ENCODE results near the gene ITGAD. TPM values are rescaled to one million over a fixed set of nuclear protein-coding genes. Genes with fewer than 3 reads are reported as not detected.

ITGAD gene
- total RNA-seq, 1 donor: not detected

- Histone ChIP-seq H3K27ac (ENCODE audit: low read depth, low read length) (no peak overlapping the region), H3K79me2 (ENCODE audit: insufficient read depth, low read length) (peaks cover 2% of the 10 kb centered on the region)
Measured at GRCh38 chr16:31470615-31471014, 77.5 kb downstream of the ITGAD start.

GRCh38 chr16:31471241-31471874, 78.2 kb downstream of the ITGAD start:
- Histone ChIP-seq H2AFZ (ENCODE audit: low read length) (peak overlapping the region; percentile 86), H3K9me3 (ENCODE audit: low read depth, low read length) (no peaks in the 10 kb centered on the region), H3K36me3 (ENCODE audit: insufficient read depth, low read length) (peaks cover 36% of the 10 kb centered on the region), H3K4me2 (ENCODE audit: insufficient read depth, low read length) (peak overlapping the region; percentile 89), H3K27me3 (ENCODE audit: insufficient read depth, low read length) (no peaks in the 10 kb centered on the region), H4K20me1 (ENCODE audit: insufficient read depth, low read length) (peaks cover 30% of the 10 kb centered on the region), H3K27ac (ENCODE audit: low read depth, low read length) (peak overlapping the region; percentile 77), H3K79me2 (ENCODE audit: insufficient read depth, low read length) (peaks cover 4% of the 10 kb centered on the region), H3K4me1 (ENCODE audit: insufficient read depth, low read length) (peaks cover 28% of the 10 kb centered on the region), H3K4me3 (ENCODE audit: insufficient read depth, low read length) (peak overlapping the region; percentile 84)
- DNase-seq (ENCODE audit: insufficient read length, low spot score, missing footprints): peak; percentile 72
- TF ChIP-seq CTCF (IDR thresholded peaks at IDR 0.05; ENCODE audit: extremely low read depth, low read depth, low read length): no peak

More at GRCh38 chr16:31470615-31471014, 77.5 kb downstream of the ITGAD start:
- H3K4me2 ChIP-seq (ENCODE audit: insufficient read depth, low read length): peak overlapping the region; percentile 89
- H3K36me3 ChIP-seq (ENCODE audit: insufficient read depth, low read length): peaks cover 29% of the 10 kb centered on the region
- H3K4me1 ChIP-seq (ENCODE audit: insufficient read depth, low read length): peaks cover 28% of the 10 kb centered on the region
- TF ChIP-seq CTCF (IDR thresholded peaks at IDR 0.05; ENCODE audit: extremely low read depth, low read depth, low read length): no peak
- DNase-seq (ENCODE audit: insufficient read length, low spot score, missing footprints): peak; percentile 62
- peaks cover 24% of the 10 kb centered on the region for H4K20me1 ChIP-seq (ENCODE audit: insufficient read depth, low read length)
- H2AFZ ChIP-seq (ENCODE audit: low read length): no peak overlapping the region
- H3K27me3 ChIP-seq (ENCODE audit: insufficient read depth, low read length): no peaks in the 10 kb centered on the region
- no peaks in the 10 kb centered on the region for H3K9me3 ChIP-seq (ENCODE audit: low read depth, low read length)
- H3K4me3 ChIP-seq (ENCODE audit: insufficient read depth, low read length): no peak overlapping the region

GRCh38 chr16:31471875-31472708, 79.0 kb downstream of the ITGAD start, which contains the start of gene TGFB1I1:
Gene TGFB1I1 (plus strand): TSS chr16:31472152. CDS start chr16:31472189, 37 bp downstream.
- Histone ChIP-seq H3K27me3 (ENCODE audit: insufficient read depth, low read length) (no peaks in the 10 kb centered on the region), H2AFZ (ENCODE audit: low read length) (peak within 1 kb of the TSS; percentile 86), H3K36me3 (ENCODE audit: insufficient read depth, low read length) (peaks cover 33% of the 10 kb centered on the region), H4K20me1 (ENCODE audit: insufficient read depth, low read length) (peaks cover 32% of the 10 kb centered on the region), H3K79me2 (ENCODE audit: insufficient read depth, low read length) (peaks cover 4% of the 10 kb centered on the region), H3K4me3 (ENCODE audit: insufficient read depth, low read length) (peak within 1 kb of the TSS; percentile 84), H3K9me3 (ENCODE audit: low read depth, low read length) (no peaks in the 10 kb centered on the region), H3K4me1 (ENCODE audit: insufficient read depth, low read length) (peaks cover 28% of the 10 kb centered on the region), H3K4me2 (ENCODE audit: insufficient read depth, low read length) (peak within 1 kb of the TSS; percentile 89), H3K27ac (ENCODE audit: low read depth, low read length) (peak within 1 kb of the TSS; percentile 77)
- no peak for TF ChIP-seq CTCF (IDR thresholded peaks at IDR 0.05; ENCODE audit: extremely low read depth, low read depth, low read length)
- DNase-seq (ENCODE audit: insufficient read length, low spot score, missing footprints): peak; percentile 98

GRCh38 chr16:31472709-31473203, 79.6 kb downstream of the ITGAD start:
- no peaks in the 10 kb centered on the region for H3K9me3 ChIP-seq (ENCODE audit: low read depth, low read length)
- H3K4me2 ChIP-seq (ENCODE audit: insufficient read depth, low read length): peak overlapping the region; percentile 89
- peak overlapping the region; percentile 77 for H3K27ac ChIP-seq (ENCODE audit: low read depth, low read length)
- H3K4me1 ChIP-seq (ENCODE audit: insufficient read depth, low read length): peaks cover 28% of the 10 kb centered on the region
- H3K36me3 ChIP-seq (ENCODE audit: insufficient read depth, low read length): peaks cover 35% of the 10 kb centered on the region
- H3K4me3 ChIP-seq (ENCODE audit: insufficient read depth, low read length): peak overlapping the region; percentile 84
- H2AFZ ChIP-seq (ENCODE audit: low read length): peak overlapping the region; percentile 80
- peaks cover 4% of the 10 kb centered on the region for H3K79me2 ChIP-seq (ENCODE audit: insufficient read depth, low read length)
- TF ChIP-seq CTCF (IDR thresholded peaks at IDR 0.05; ENCODE audit: extremely low read depth, low read depth, low read length): peak; percentile 73
- H3K27me3 ChIP-seq (ENCODE audit: insufficient read depth, low read length): no peaks in the 10 kb centered on the region
- H4K20me1 ChIP-seq (ENCODE audit: insufficient read depth, low read length): peaks cover 39% of the 10 kb centered on the region
- DNase-seq (ENCODE audit: insufficient read length, low spot score, missing footprints): peak; percentile 100
